ENCODE data around the gene TTLL4. TPM values are rescaled to one million over a fixed set of nuclear protein-coding genes. Genes with fewer than 3 reads are reported as not detected.
"Not testable (repeated sequence)": the region's sequence is repeated elsewhere in the genome, so short reads cannot be mapped to it uniquely, and the experiment has no call there.

The TTLL4 gene
- total RNA-seq, 3 donors from 2014 or later, result 8.3 to 34.7 (median 29.0) TPM

GRCh38 chr2:218687400-218688060 lies 23.1 kb upstream of the TTLL4 start:
- DNase-seq (ENCODE audit: low spot score in 2 of 2), result peak in 1 of 2 donors; percentile 51
- H3K36me3 ChIP-seq; H3K9me3 ChIP-seq; H3K27ac ChIP-seq; intact Hi-C loops (cut with DNase I; ENCODE audit: low total_unique reads); H3K4me1 ChIP-seq; H3K27me3 ChIP-seq; H3K4me3 ChIP-seq: not testable (repeated sequence)
- TF ChIP-seq POLR2AphosphoS5 (IDR thresholded peaks at IDR 0.05), result peak in 1 of 3 donors; percentile 18
- TF ChIP-seq, protein P1, sequence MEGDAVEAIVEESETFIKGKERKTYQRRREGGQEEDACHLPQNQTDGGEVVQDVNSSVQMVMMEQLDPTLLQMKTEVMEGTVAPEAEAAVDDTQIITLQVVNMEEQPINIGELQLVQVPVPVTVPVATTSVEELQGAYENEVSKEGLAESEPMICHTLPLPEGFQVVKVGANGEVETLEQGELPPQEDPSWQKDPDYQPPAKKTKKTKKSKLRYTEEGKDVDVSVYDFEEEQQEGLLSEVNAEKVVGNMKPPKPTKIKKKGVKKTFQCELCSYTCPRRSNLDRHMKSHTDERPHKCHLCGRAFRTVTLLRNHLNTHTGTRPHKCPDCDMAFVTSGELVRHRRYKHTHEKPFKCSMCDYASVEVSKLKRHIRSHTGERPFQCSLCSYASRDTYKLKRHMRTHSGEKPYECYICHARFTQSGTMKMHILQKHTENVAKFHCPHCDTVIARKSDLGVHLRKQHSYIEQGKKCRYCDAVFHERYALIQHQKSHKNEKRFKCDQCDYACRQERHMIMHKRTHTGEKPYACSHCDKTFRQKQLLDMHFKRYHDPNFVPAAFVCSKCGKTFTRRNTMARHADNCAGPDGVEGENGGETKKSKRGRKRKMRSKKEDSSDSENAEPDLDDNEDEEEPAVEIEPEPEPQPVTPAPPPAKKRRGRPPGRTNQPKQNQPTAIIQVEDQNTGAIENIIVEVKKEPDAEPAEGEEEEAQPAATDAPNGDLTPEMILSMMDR (IDR thresholded peaks at IDR 0.05), result peak; percentile 56 to 78 (median 72)

DNA sequence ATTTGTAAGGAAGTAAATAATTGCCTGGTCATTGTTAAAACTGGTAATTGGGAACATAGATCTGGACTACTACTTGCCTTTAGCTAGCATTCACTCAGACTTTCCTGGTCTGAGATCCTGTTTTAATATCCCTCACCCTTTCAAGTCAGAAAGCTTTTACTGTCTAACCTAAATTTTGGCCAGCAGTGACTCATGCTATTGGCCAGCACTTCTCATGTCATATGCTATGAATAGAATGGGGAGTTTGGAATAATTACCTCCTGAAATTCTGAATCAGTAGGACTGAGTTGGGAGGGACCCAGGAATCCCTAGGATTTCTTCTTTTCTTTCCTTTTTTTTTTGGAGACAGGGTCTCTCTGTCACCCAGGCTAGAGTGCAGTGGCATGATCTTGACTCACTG lies 19.4 kb upstream of the TTLL4 start:
- Histone ChIP-seq H3K9me3 (no peaks in the 10 kb centered on the region), H3K27me3 (no peaks in the 10 kb centered on the region), H3K4me1 (no peaks in the 10 kb centered on the region), H3K36me3 (no peaks in the 10 kb centered on the region), H3K27ac (no peak overlapping the region), H3K4me3 (no peak overlapping the region)
- TF ChIP-seq POLR2A (IDR thresholded peaks at IDR 0.05) (no peak), POLR2AphosphoS5 (IDR thresholded peaks at IDR 0.05) (no peak)
- TF ChIP-seq, protein P1 (IDR thresholded peaks at IDR 0.05), result no peak
- intact Hi-C loops (cut with DNase I; ENCODE audit: low total_unique reads), result no loop called here
- no peak for DNase-seq (ENCODE audit: low spot score in 2 of 2)

DNA sequence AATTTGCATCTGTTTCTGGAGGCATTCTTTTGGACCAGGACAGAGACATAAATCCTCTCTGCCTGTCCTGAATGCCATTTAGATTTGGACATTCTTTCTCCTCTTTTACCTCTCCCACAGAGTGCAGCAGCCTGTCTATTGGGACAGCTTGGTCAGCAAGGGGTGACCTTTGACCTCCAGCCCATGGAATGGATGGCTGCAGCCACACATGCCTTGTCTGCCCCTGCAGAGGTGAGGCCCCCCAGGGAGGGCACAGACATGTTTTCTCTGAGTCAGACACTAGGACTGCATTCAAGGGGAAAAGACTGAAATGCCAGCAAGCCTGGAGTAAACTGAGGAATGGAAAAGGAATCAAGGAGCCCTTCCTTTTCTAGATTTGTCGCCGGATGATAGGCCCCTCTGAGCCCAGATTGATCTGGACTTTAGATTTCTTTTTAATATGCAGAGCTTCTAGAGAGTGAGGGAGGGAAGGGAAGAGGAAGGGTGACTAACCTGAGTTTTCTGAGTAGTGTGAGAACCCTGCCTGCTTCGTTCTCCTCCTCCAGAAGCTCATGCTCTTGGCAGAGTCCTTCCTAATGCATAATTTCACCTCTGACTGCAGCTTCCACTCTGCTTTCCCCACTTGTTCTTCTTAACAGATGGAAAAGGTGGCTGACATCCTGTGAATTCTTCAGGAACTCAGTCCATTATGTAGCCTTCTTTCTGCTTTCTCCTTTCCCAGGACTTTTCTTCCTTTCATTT lies 16.1 kb upstream of the TTLL4 start:
- no peaks in the 10 kb centered on the region for H3K4me1 ChIP-seq
- TF ChIP-seq POLR2AphosphoS5 (IDR thresholded peaks at IDR 0.05), result no peak
- TF ChIP-seq POLR2A (IDR thresholded peaks at IDR 0.05), result no peak
- TF ChIP-seq, protein P1 (IDR thresholded peaks at IDR 0.05), result no peak
- no peaks in the 10 kb centered on the region for H3K9me3 ChIP-seq
- intact Hi-C loops (cut with DNase I; ENCODE audit: low total_unique reads), result no loop called here
- no peak for DNase-seq (ENCODE audit: low spot score in 2 of 2)
- H3K27ac ChIP-seq, result no peak overlapping the region
- H3K36me3 ChIP-seq, result no peaks in the 10 kb centered on the region
- no peaks in the 10 kb centered on the region for H3K27me3 ChIP-seq
- H3K4me3 ChIP-seq, result no peak overlapping the region

DNA sequence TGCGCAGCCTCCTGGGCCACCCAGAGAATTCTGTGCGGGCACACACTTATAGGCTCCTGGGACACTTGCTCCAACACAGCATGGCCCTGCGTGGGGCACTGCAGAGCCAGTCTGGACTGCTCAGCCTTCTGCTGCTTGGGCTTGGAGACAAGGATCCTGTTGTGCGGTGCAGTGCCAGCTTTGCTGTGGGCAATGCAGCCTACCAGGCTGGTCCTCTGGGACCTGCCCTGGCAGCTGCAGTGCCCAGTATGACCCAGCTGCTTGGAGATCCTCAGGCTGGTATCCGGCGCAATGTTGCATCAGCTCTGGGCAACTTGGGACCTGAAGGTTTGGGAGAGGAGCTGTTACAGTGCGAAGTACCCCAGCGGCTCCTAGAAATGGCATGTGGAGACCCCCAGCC lies 11.8 kb upstream of the TTLL4 start:
- no peak overlapping the region for H3K4me3 ChIP-seq
- H3K9me3 ChIP-seq, result no peaks in the 10 kb centered on the region
- H3K27me3 ChIP-seq, result no peaks in the 10 kb centered on the region
- TF ChIP-seq, protein P1 (IDR thresholded peaks at IDR 0.05), result no peak
- TF ChIP-seq POLR2AphosphoS5 (IDR thresholded peaks at IDR 0.05), result no peak
- TF ChIP-seq POLR2A (IDR thresholded peaks at IDR 0.05), result no peak
- H3K4me1 ChIP-seq, result no peaks in the 10 kb centered on the region
- no peak for DNase-seq (ENCODE audit: low spot score in 2 of 2)
- intact Hi-C loops (cut with DNase I; ENCODE audit: low total_unique reads), result no loop called here
- no peaks in the 10 kb centered on the region for H3K36me3 ChIP-seq
- H3K27ac ChIP-seq, result no peak overlapping the region

- no peaks in the 10 kb centered on the region for H3K4me1 ChIP-seq
- no peak overlapping the region for H3K4me3 ChIP-seq
- no peaks in the 10 kb centered on the region for H3K9me3 ChIP-seq
- TF ChIP-seq, protein P1 (IDR thresholded peaks at IDR 0.05), result no peak
- TF ChIP-seq POLR2A (IDR thresholded peaks at IDR 0.05) (no peak), POLR2AphosphoS5 (IDR thresholded peaks at IDR 0.05) (no peak)
- no peaks in the 10 kb centered on the region for H3K27me3 ChIP-seq
- H3K36me3 ChIP-seq, result no peaks in the 10 kb centered on the region
- DNase-seq (ENCODE audit: low spot score in 2 of 2), result peak in 1 of 2 donors; percentile 82
- peak overlapping the region; percentile 7 to 78 for H3K27ac ChIP-seq
- intact Hi-C loops (cut with DNase I; ENCODE audit: low total_unique reads), result loop anchor here (10.0 kb wide), 1 partner anchor 153 kb away; the partner anchor contains the start of gene WNT6
Observed at GRCh38 chr2:218701806-218702205, 8.8 kb upstream of the TTLL4 start.

Measured in breast epithelium (tissue), 4 donors.